ENCODE results near the gene DDX20. TPM values are rescaled to one million over a fixed set of nuclear protein-coding genes. Genes with fewer than 3 reads are reported as not detected.

The DDX20 gene
- total and polyA plus RNA-seq, 2 of the 8 experiments (the other 6 are each of a cell fraction or from before 2014, with no cell fraction given): 7.5 to 24.7 TPM

GRCh38 chr1:111789666-111790316 lies 34.1 kb downstream of the DDX20 start:
- Histone ChIP-seq H4K20me1 (replicated peaks in 1 of 2; ENCODE audit: control insufficient read depth in 1 of 2, insufficient read depth in 2 of 2, low read length in 2 of 2) (no peaks in the 10 kb centered on the region), H3K4ac (replicated peaks; ENCODE audit: insufficient read length, low read depth, low read length) (no peak overlapping the region), H3K79me2 (ENCODE audit: control insufficient read depth in 1 of 2, insufficient read depth in 2 of 2, low read length in 2 of 2) (no peaks in the 10 kb centered on the region), H3K4me2 (ENCODE audit: insufficient read depth in 1 of 2, low read depth in 2 of 2, low read length in 2 of 2) (no peak overlapping the region), H3K27me3 (replicated peaks in 1 of 4; ENCODE audit: control insufficient read depth in 3 of 4, extremely low read depth in 1 of 4, insufficient read depth in 3 of 4, low read length in 3 of 4) (no peaks in the 10 kb centered on the region), H2BK15ac (ENCODE audit: low read length) (no peak overlapping the region), H4K8ac (ENCODE audit: extremely low read depth, insufficient read depth, low read length) (no peak overlapping the region), H2AFZ (ENCODE audit: low read length) (no peak overlapping the region), H3K27ac (ENCODE audit: low read depth, low read length) (no peak overlapping the region), H2BK5ac (ENCODE audit: low read depth, low read length) (no peak overlapping the region), H3K36me3 (ENCODE audit: control insufficient read depth in 2 of 4, insufficient read depth in 4 of 4, low read length in 3 of 4) (no peaks in the 10 kb centered on the region), H4K91ac (replicated peaks; ENCODE audit: insufficient read length, low read length) (no peak overlapping the region), H3K4me3 (ENCODE audit: extremely low read depth in 1 of 4, insufficient read depth in 2 of 4, low read depth in 3 of 4, low read length in 4 of 4) (no peak overlapping the region), H3K9me3 (ENCODE audit: insufficient read depth in 2 of 2, low read depth in 1 of 2, low read length in 1 of 2) (no peaks in the 10 kb centered on the region), H3K56ac (replicated peaks; ENCODE audit: insufficient read length, low read depth, low read length) (no peak overlapping the region), H2BK120ac (replicated peaks; ENCODE audit: low read depth, low read length) (no peak overlapping the region), H3K14ac (ENCODE audit: insufficient read length) (no peak overlapping the region), H3K4me1 (replicated peaks in 1 of 4; ENCODE audit: control insufficient read depth in 3 of 4, insufficient read depth in 4 of 4, low read length in 3 of 4) (peaks cover 0 to 4% (median 0%) of the 10 kb centered on the region in 4 experiments; a peak in 1 of 7 replicates), H2BK20ac (ENCODE audit: low read length) (no peak overlapping the region), H3K23me2 (ENCODE audit: low read depth, low read length) (no peaks in the 10 kb centered on the region), H3K79me1 (ENCODE audit: low read depth, low read length) (no peaks in the 10 kb centered on the region), H2AK5ac (ENCODE audit: low read depth, low read length) (no peak overlapping the region), H3K23ac (ENCODE audit: insufficient read length) (no peak overlapping the region), H2BK12ac (ENCODE audit: low read depth, low read length) (no peak overlapping the region), H3K9ac (replicated peaks in 1 of 4; ENCODE audit: extremely low read depth in 1 of 4, low read depth in 3 of 4, low read length in 3 of 4) (no peak overlapping the region), H3K18ac (ENCODE audit: extremely low read depth, low read length) (no peak overlapping the region), H4K5ac (ENCODE audit: insufficient read length, low read depth, low read length) (no peak overlapping the region)
- FAIRE-seq: no peak
- WGBS, 2 experiments (ENCODE audit: extremely low coverage in 1 of 2, insufficient coverage in 1 of 2, insufficient read length in 1 of 2, insufficient replicate concordance in 2 of 2, low coverage in 1 of 2, low lambda C conversion rate in 2 of 2, missing lambda C conversion rate in 1 of 2): 90% methylated on average over 2 of the region's 2 CpGs; no CpG with 5 or more reads in 1 of the 2 experiments
- DNase-seq (ENCODE audit: low read depth in 1 of 2, low spot score in 2 of 2): no peak
- CTCF ChIA-PET (ENCODE audit: partially characterized antibody): interaction anchor here (0.6 to 3.1 kb wide), 8 partner anchors 20 to 582 kb away, joined by 3 to 12 read pairs (median 3); no protein-coding TSS in a partner anchor
- POLR2A ChIA-PET (ENCODE audit: partially characterized antibody): no interaction called here
- TF ChIP-seq CEBPB (IDR thresholded peaks at IDR 0.05; ENCODE audit: low read depth, low read length) (peak; percentile 36; the same call in 1 of the 2 replicates), TAF1 (IDR thresholded peaks at IDR 0.05; ENCODE audit: low read depth, low read length) (no peak), RFX5 (IDR thresholded peaks at IDR 0.05; ENCODE audit: borderline replicate concordance, low read depth, low read length) (no peak), GTF2F1 (IDR thresholded peaks at IDR 0.05; ENCODE audit: borderline replicate concordance, low read depth, low read length) (no peak), SAP30 (IDR thresholded peaks at IDR 0.05; ENCODE audit: insufficient read depth, insufficient replicate concordance, low read length) (no peak), CHD1 (IDR thresholded peaks at IDR 0.05; ENCODE audit: low read depth, low read length) (no peak), SP1 (IDR thresholded peaks at IDR 0.05; ENCODE audit: low read depth, low read length) (no peak), TAF7 (optimal IDR thresholded peaks at IDR 0.05; ENCODE audit: borderline replicate concordance, low read depth, low read length) (no peak), CTBP2 (IDR thresholded peaks at IDR 0.05; ENCODE audit: borderline replicate concordance, insufficient read depth, insufficient read length, low read length) (no peak), USF2 (IDR thresholded peaks at IDR 0.05; ENCODE audit: low read length) (no peak), RAD21 (IDR thresholded peaks at IDR 0.05 in 1 of 2, conservative IDR thresholded peaks at IDR 0.05 in 1 of 2; ENCODE audit: low read depth in 2 of 2, low read length in 2 of 2) (peak; percentile 25 to 41; a peak in 2 of 4 replicates), EGR1 (IDR thresholded peaks at IDR 0.05; ENCODE audit: borderline replicate concordance, low read depth, low read length) (no peak)
